SK-N-MC (cell line): ENCODE data around the gene TMEM123.

Source experiments
- EZH2 ChIP-seq: fragments of 200-600 bp; sonication (generic); IDR thresholded peaks from one replicate; pipeline ENCODE4 v1.6.1; 2017; ENCODE audit warnings: antibody characterized with exemption
- FOXP2 ChIP-seq: optimal IDR thresholded peaks from 2 replicates; pipeline ENCODE3; 2011; ENCODE audit warnings: mild to moderate bottlenecking, moderate library complexity; ENCODE audit not compliant: insufficient read depth; ENCODE audit errors: extremely low read length, control extremely low read depth
- POLR2AphosphoS5 ChIP-seq: IDR thresholded peaks from 2 replicates; pipeline ENCODE4 v1.6.1; 2012; ENCODE audit warnings: mild to moderate bottlenecking, low read depth, low read length, borderline replicate concordance

- TF ChIP-seq POLR2AphosphoS5 (no peak), EZH2 (no peak), FOXP2 (no peak)
Measured at GRCh38 chr11:102473543-102473942, 21.0 kb upstream of the TMEM123 start.
